ENCODE results near the gene ZNF655.

ZNF655 gene

DNA sequence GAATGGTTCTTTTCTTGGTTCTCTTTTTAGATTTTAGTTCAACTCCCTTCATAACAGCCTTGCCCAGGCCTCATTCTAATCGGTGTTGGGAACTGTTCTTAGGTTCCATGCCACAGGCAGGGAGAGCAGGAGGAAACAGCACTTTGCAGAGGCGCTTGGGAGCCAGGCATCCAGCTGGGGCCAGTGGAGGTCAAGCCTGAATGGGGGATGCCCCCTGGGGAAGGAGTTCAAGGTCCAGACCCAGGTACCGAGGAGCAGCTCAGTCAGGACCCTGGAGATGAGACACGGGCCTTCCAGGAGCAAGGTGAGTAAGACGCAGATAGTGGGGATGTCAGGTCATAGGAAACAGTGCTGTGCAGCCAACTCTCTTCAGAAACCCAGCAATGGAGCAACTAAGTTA lies 62.8 kb downstream of the ZNF655 start:
- no peak overlapping the region for H3K4me3 ChIP-seq (ENCODE audit: low read depth, low read length)
- no peak for TF ChIP-seq POLR2A (IDR thresholded peaks at IDR 0.05; ENCODE audit: extremely low read depth, insufficient read length)
- TF ChIP-seq, protein P1, sequence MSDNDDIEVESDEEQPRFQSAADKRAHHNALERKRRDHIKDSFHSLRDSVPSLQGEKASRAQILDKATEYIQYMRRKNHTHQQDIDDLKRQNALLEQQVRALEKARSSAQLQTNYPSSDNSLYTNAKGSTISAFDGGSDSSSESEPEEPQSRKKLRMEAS (IDR thresholded peaks at IDR 0.05; ENCODE audit: low read depth, low read length) = no peak
- TF ChIP-seq, protein P2, sequence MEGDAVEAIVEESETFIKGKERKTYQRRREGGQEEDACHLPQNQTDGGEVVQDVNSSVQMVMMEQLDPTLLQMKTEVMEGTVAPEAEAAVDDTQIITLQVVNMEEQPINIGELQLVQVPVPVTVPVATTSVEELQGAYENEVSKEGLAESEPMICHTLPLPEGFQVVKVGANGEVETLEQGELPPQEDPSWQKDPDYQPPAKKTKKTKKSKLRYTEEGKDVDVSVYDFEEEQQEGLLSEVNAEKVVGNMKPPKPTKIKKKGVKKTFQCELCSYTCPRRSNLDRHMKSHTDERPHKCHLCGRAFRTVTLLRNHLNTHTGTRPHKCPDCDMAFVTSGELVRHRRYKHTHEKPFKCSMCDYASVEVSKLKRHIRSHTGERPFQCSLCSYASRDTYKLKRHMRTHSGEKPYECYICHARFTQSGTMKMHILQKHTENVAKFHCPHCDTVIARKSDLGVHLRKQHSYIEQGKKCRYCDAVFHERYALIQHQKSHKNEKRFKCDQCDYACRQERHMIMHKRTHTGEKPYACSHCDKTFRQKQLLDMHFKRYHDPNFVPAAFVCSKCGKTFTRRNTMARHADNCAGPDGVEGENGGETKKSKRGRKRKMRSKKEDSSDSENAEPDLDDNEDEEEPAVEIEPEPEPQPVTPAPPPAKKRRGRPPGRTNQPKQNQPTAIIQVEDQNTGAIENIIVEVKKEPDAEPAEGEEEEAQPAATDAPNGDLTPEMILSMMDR (IDR thresholded peaks at IDR 0.05; ENCODE audit: low read depth, low read length) = no peak
- no peak for TF ChIP-seq MYC (IDR thresholded peaks at IDR 0.05; ENCODE audit: low read depth, low read length)
- no peak for DNase-seq (ENCODE audit: low read depth)

DNA sequence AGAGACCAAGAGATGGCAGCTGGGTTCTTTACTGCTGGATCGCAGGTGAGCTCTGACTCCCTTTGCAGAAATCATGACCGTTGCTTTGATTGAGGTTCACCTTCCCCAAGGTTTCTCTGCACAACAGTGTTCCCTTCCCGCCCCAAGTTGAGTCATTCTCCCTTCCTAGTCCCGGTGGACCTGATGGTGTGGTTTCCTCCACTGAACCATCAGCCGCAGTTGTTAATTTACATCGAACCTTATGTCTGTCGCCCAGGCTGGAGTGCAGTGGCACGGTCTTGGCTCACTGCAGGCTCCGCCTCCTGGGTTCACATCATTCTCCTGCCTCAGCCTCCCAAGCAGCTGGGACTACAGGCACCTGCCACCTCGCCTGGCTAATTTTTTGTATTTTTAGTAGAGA lies 64.2 kb downstream of the ZNF655 start:
- H3K4me3 ChIP-seq (ENCODE audit: low read depth, low read length) = peak overlapping the region; percentile 1
- TF ChIP-seq, protein P2 (IDR thresholded peaks at IDR 0.05; ENCODE audit: low read depth, low read length) = no peak
- TF ChIP-seq, protein P1 (IDR thresholded peaks at IDR 0.05; ENCODE audit: low read depth, low read length) = no peak
- TF ChIP-seq POLR2A (IDR thresholded peaks at IDR 0.05; ENCODE audit: extremely low read depth, insufficient read length) (no peak), MYC (IDR thresholded peaks at IDR 0.05; ENCODE audit: low read depth, low read length) (no peak; the same call in 1 of the 2 replicates)
- peak; percentile 92 for DNase-seq (ENCODE audit: low read depth)

DNA sequence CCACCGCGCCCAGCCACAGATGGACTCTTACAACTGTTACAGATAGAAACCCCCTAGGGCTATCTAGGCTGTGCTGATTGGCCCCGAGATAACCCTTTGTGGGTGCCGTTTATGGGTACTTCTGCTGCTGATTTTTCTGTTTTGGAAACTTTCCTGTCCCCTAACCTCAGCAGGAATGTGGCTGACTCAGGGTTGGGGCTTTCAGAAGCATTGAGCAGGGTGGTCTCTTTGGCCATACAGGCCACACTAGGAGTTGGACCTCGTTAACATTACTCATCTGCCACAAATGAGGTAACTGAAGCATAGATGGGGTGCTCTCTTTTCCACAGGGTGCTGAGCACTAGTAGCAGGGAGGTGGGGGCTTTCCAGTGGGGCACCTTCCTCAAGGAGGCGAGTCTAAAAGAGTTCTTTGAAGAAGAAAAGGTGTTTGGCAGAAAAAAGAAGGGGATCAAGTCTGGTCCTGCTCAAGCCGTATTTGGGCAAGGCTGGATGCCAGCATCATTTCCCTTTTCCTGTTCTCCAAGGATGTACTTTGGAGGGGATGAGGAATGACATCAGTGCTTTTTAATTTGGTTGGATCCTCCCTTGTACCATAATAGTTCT lies 64.8 kb downstream of the ZNF655 start:
- peak overlapping the region; percentile 69 for H3K4me3 ChIP-seq (ENCODE audit: low read depth, low read length)
- DNase-seq (ENCODE audit: low read depth) = peak; percentile 94
- no peak for TF ChIP-seq POLR2A (IDR thresholded peaks at IDR 0.05; ENCODE audit: extremely low read depth, insufficient read length)
- peak; percentile 42 for TF ChIP-seq MYC (IDR thresholded peaks at IDR 0.05; ENCODE audit: low read depth, low read length)
- TF ChIP-seq, protein P1 (IDR thresholded peaks at IDR 0.05; ENCODE audit: low read depth, low read length) = no peak
- TF ChIP-seq, protein P2 (IDR thresholded peaks at IDR 0.05; ENCODE audit: low read depth, low read length) = no peak

DNA sequence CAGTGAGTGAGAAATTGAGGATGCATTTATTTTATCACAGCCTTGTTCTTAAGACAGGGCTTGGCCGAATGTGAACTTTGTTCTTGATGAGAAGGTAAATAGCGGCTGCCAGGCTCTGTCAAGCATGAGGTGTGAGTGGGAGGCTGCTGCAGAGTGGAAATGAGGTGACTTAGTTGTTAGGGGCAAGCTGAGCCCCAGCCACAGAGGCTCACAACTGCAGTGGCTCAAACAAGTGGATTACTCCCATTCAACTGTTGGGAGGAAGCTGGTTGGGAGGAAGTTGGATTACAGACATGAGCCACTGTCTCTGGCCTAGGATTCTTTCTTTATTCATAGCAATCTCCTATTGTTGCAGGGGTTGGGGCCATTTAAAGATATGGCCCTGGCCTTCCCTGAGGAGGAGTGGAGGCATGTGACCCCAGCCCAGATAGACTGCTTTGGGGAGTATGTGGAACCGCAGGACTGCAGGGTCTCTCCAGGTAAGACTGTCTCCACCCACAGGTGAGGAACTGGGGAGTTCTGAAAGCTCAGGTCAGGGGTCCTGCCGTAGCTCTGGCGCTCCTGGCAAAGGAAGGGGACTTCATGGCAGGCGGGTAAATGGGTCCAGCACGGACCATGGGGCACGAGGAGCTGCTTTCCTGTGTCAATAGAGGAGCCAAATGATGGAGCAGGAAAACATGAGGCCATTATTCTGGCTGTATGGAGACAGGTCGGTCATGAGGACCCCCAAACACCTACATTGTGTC lies 65.4 kb downstream of the ZNF655 start:
- TF ChIP-seq POLR2A (IDR thresholded peaks at IDR 0.05; ENCODE audit: extremely low read depth, insufficient read length) (no peak), MYC (IDR thresholded peaks at IDR 0.05; ENCODE audit: low read depth, low read length) (peak; percentile 91)
- TF ChIP-seq, protein P2 (IDR thresholded peaks at IDR 0.05; ENCODE audit: low read depth, low read length) = no peak
- TF ChIP-seq, protein P1 (IDR thresholded peaks at IDR 0.05; ENCODE audit: low read depth, low read length) = peak; percentile 83
- peak overlapping the region; percentile 69 for H3K4me3 ChIP-seq (ENCODE audit: low read depth, low read length)
- DNase-seq (ENCODE audit: low read depth) = peak; percentile 94

DNA sequence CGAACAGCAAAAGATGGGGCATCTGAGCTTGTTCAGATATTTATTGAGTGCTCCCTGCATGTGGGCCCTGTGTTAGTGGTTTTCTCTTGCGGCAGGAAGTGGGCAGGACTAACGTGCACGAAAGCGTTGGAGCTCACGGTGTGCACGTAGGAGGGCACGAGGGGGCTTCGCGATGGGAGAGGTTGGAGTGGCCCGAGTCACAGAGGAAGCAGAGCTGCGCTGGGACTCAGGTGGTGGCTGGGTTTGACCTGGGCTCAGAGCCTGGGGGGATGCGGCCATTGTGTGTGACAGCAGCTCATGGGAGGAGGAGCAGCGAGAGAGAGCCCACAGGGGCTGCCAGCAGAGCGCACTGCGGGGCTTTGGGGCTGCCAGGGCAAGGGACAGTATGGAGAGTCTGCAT lies 66.0 kb downstream of the ZNF655 start:
- peak; percentile 99 for DNase-seq (ENCODE audit: low read depth)
- H3K4me3 ChIP-seq (ENCODE audit: low read depth, low read length) = peak overlapping the region; percentile 69
- TF ChIP-seq, protein P2 (IDR thresholded peaks at IDR 0.05; ENCODE audit: low read depth, low read length) = no peak
- TF ChIP-seq, protein P1 (IDR thresholded peaks at IDR 0.05; ENCODE audit: low read depth, low read length) = peak; percentile 97
- TF ChIP-seq MYC (IDR thresholded peaks at IDR 0.05; ENCODE audit: low read depth, low read length) (peak; percentile 99), POLR2A (IDR thresholded peaks at IDR 0.05; ENCODE audit: extremely low read depth, insufficient read length) (peak; percentile 80)
